Right forelimb (tissue), 1 donor: ENCODE data around the gene PDE1C.
"Not testable (repeated sequence)": the region's sequence is repeated elsewhere in the genome, so short reads cannot be mapped to it uniquely, and the experiment has no call there.

ENCODE experiments used
- DNase-seq: peaks from one replicate; pipeline ENCODE4 v3.0.0-alpha.2; 2018

PDE1C gene

DNA sequence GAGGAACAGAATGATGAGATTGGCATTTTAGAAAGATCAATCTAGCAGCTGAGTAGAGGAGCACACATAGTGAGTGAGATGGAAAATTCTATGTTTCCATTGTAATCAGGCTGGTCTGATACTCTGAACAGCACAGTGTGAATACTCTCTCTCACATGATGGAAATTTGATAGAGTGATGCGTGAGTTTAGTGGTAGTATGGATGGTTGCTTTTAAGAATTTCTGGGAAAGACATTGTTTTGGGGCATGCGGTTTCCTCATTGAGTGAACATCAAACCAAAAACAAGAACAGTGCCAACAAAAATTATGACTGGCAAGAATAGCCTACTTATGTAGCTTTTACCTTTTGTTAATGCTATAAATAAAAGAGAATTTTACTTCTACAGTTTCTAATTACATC is 183.2 kb downstream of the PDE1C start:
- no peak for DNase-seq

DNA sequence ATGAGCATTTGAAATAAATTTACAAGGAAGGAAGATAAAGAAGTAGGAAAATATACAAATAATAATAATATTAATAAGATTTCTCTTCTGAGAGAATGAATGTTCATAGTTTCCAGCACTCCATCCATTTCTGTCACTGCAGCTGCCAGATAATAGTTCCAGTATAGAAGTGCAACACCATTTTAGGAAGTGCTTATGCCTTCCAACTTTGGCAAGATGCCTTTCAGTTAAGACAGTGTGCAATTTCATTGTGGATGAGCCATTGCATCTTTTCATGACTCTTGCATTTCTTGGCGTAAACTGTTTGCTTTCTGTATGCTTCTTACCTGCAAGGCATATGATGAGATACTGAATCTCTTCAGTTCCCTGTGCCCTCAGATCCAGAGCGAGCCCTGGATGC is 185.0 kb downstream of the PDE1C start:
- DNase-seq, result no peak

DNA sequence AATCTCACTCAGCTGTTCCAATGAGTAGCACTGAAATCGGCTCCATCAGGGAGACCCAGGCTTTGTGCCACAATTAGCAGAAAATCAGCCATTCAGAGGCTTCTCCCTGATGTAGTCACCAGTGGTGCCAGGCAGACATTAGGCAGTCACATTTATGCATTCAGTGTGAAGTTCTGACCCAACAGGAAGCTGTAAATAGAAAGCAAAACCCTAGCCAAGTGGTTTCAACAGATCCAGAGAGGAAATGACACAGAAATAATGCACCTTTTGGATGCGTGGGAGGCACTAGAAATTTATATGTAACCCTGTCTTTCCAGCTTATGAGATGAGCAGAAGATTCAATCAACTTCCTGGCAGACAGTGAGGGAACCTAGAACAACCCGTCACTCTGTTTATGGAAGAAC is 186.4 kb downstream of the PDE1C start:
- DNase-seq, result no peak

DNA sequence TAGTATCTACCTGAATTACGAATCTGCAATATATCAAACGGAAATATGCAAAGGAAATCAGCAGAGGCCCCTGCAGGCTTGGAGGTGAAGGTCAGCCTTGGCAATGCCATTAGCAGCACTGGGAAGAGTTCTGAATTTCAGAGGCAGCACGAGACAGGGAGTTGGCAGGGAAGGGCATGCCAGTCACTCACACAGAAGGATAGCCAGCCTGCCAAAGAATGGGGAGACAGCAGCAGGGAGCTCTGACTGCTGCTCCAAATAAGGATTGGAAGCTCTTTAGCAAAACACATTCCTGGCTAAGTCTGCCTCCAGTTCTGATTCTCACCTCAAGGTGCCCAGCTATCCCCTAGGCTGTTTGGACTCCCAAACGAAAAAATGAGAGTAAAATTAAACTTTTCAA is 188.0 kb downstream of the PDE1C start:
- DNase-seq, result no peak

DNA sequence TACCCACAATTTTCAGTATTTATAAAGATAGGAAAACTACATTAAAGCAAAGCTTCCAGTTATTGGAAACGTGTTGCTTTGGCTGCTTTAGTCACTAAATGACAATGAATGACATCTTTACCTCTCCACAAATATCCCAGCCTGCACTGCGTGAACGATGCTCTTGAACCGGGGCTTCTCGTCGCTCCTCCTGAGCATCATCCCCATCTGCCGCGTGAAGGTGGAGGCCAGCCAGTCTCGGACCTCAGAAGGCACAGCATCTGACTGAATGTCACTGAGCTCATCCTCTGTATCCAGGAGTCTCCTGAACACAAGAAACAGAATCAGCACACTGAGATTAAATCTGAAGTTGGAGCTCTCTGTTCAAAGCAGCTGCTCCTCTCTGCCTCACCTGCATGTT is 191.3 kb downstream of the PDE1C start:
- DNase-seq, result no peak

DNA sequence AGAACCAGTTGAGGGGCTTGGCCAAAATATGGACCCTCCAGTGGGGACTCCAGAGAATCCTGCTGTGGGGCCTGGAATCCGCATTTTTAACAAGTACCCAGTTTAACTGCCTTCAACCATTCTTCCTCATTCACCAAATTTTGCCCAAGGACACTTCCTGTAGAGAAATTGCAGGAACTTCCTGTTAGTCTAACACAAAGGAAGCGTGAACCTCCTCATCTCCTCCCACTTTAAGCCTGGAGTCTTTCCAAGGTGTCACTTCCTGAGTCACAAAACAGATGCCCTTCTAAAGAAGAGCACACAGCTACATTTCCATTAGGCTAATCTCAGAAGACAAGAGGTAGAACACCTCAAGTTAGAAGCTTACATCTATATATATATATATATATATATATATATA is 194.8 kb downstream of the PDE1C start:
- DNase-seq, result no peak

DNA sequence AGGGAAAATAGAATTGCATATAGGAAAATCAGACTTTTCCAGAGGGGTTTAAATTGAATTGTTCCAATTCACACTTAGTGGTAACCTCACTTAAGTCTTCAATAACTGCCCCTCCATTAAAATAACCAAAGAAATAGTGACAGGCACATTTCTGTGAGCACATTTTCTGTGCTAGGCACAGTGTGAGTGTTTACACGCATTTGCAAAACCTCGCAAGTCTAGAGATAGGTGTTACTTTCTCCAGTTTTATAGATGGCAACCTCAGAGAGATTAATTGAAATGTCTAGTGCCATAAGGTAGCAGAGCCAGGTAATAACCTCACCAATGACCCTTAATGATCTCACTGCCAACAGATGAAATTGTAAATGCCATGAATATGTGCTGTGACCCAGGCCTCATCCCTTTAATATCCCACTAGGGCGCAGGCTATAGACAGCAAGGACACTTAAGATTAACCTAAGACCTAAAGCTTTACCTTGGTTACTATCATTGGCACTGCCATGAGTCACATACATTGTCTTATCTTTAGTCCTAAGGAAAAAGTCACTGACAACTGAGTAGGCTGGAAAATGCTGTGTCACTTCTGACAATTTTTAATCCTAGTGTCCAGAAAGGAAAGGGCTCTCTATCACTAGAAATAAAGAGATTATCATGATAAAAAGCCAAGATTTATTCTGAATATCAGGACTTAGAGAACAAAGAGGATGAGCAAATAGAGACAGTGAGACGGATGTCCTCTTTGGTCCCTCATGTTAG is 195.4 kb downstream of the PDE1C start:
- no peak for DNase-seq

DNA sequence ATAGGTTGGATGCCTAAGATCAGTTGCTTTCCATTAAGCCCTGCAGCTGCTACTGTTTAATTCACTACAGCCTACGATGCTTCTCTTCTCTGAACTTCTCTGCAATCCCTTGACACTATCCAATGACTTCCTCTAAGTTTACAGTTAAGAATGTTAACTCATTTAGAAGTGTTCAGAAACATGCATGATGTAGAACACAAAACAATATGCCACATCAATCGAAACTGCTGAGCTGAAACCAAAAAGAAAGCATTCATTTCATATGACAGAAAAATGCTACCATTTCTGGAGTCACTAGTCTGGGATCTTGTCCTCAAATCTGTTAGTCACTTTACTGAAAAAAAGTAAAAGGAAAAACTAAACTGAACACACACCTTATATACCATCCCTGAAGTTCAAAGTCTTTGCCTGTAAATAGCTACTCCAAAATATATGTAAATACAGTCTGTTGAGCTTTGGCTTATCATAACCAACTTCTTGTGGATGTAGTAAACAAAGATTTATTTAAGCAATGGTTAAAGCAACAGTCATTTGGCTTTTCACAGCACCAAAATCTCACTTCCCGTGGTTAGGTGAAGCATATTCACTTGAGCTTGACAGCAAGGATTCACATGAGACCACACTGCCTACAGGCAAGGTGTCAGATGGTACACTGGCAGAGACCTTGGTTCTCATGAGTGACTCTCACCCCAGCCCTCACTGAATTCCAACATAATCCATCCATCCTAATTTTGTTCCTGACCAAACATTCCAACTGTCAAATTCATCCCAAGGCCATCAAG is 196.2 kb downstream of the PDE1C start:
- DNase-seq, result no peak

DNA sequence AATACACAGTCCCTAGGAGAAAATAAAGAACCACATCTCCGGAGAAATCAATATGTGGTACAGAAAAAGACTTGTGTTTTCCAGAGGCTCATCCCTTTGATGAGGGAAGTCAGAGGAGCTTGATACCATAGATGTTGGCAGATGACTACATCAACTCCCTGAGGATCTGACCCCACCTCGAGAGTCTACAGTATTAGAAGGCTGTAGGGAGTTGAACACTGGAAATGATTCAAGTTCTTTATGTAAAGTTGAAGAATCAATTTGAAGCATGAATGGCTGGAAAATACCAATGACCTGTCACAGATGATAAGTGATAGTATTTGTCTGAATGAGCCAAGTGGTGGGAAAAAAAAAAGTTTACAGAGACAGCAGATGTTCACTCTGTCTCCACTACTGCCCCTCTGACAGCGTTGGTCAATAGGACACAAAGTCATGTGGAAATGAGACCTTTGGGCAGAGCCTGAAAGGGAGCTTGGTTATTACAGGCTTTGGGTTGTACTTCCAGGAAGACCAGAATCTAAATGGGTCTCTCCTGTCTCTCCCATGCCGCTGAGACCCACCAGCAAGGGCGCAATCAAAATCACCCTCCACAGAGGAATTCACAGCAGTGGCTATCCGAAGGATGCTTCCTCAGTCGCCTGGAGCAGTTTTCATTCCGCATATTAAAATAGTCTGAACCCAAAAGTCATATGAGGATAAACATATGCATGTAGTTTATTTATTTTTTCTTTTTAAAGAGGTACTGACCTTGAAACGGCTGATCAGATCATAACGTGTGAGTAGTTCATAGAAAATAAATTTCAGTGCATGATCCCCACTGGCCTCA is 197.4 kb downstream of the PDE1C start:
- DNase-seq, result no peak

DNA sequence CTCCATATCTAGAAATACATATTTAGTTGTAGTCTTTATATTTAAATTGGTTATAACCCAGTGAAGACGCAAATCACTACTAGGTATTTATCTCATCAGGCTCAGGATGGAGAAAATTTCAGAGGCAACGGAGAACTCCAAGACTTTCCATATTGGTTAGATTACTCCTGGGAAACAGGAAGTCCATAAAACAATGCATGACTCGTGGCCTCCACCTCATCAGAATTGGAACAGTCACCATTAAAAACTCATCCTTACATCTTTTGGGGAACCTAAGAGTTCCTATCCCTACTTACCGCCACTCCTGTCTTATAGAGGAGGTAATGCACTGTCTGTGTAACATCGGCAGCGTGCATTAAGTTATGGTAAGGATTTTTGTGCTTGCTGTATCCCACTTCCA is 205.6 kb downstream of the PDE1C start:
- no peak for DNase-seq

DNA sequence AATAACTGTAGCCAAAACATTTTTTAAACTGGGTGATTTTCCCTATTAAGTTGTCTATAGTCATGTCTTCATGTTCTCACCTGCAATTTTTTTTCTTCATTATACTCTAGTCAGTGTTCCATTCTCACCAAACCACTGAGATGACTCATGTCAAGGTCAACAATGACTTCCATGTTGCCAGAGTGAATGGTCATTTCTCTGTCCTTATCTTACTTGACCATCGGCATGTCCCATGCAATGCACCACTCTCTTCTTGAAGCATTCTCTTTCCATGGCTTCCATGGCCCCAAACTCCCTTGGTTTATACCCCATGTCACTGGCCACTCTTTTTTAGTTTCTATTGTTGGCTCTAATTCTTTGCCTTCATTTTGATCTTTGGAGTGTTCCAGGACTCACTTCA is 209.3 kb downstream of the PDE1C start:
- DNase-seq, result no peak

DNA sequence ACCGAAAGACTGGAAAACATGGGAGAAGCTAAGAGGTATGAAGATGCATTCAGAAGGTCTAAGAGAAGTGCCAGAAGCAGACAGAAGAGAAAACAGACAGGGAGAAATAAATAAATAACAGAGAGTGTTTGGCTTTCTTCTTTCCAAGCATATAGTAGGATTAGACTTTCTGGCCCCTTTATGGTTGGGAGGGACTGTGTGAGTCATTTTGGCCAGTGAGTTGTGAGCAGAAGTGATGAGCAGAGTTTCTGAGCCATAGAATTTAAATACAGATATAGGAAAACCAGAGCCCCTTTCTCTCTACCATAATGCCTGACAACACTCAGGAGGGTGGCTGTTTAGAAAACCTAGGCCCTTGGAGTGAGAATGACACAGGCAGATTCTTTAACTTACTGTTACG is 212.2 kb downstream of the PDE1C start:
- no peak for DNase-seq

DNA sequence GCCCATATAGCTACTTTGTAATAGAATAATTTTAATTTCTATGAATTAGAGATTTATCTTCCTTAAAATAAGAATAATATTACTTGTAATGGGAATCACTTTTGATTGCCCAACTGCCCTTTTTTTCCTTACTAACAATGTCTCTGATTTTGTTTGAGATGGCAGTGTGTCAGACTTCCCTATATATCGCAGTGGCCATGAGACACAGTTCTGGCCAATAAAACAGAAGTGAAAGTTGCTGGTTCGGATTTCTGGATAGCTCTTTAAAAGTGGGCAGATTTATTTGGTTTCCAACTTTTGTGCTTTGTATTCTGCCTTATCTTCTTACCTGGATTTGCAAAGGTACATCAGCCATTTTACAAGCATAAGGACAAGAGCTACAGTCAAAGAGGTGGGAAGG is 213.0 kb downstream of the PDE1C start:
- DNase-seq, result no peak

DNA sequence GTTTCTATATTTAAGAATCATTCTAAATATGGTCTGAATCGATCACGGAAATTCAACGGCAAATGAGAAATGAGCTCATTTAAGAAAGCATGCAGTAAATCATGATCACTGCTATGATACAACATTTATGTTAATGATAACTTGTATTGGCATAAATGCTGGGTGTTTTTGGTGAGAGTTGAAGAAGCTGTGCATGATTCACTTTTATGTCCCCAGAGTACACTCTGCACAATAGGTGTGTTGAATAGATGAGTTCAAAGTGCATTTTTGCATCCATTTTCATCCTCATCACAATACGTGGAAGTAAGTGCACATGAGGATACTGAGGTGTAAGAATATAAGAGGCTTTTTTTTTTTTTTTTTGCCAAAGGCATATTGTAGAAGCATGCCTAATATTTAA is 213.9 kb downstream of the PDE1C start:
- no peak for DNase-seq

DNA sequence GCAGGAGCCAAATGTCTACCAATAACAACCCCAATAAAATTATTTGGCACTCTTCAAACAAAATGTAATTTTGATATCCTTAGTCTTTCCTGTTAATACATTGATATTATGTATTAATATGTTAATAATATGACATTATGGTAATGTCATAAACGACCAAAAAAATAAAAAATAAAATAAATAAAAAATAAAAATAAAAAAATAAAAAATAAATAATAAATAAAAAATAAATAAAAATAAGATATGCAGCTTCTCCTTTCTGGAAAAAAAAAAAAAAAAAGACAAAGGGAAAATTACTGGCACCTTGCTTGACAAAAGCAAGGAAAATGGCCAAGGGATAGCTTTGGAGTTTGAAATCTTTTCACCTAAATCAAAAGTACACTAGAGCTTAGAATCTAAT is 214.7 kb downstream of the PDE1C start:
- no peak for DNase-seq

DNA sequence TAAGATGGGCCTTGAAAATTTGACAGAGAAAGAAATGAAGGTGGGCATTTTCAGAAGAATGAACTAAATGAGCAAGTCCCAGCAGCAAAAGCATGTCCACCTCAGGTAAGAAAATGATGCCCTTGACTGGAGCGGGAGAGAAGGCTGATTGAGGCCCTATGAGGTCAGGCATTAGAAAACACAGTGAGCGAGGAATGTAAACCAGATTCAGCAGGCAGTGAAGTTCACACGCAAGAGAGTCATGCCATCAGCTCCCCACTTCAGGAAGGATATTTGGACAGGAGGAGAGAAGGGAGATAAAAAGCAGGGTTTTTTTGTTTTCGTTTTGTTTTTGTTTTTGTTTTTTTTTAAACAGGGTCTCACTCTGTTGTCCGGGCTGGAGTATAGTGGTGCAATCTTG is 216.8 kb downstream of the PDE1C start:
- no peak for DNase-seq

DNA sequence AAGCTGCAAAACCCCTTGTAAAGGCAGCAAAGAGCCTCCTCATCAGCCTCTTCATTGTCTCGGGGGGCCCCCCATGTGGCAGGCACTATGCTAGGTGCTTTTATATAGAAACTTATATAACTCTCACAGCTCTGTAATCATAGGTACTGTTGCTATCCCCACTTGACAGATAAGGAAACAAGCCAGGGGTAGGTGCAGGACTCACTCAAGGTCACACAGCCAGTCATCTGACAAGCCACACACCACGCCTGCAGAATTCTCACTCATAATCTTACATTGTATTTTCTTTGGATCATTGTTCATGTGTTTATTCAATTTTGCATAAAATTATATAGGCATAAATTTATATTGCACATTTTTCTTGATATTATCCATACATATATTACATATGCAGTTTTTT is 217.7 kb downstream of the PDE1C start:
- no peak for DNase-seq

DNA sequence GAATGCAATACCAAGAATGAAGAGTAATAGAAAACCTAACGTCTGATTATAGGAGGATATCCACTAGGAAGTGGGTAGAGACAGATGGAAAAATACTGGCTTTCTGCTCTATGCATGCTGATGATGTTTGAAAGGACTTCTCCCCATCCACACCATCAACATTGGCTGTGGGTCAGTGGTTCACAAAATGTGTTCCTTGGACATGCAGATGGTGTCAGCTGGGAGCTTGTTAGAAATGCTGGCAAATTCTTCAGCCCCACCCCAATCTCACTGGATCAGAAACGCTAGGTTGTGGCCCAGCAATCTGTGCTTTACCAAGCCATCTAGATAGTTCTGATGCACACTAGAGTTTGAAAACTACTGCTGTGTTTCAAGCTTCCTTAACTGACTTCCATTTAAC is 219.1 kb downstream of the PDE1C start:
- DNase-seq, result no peak

DNA sequence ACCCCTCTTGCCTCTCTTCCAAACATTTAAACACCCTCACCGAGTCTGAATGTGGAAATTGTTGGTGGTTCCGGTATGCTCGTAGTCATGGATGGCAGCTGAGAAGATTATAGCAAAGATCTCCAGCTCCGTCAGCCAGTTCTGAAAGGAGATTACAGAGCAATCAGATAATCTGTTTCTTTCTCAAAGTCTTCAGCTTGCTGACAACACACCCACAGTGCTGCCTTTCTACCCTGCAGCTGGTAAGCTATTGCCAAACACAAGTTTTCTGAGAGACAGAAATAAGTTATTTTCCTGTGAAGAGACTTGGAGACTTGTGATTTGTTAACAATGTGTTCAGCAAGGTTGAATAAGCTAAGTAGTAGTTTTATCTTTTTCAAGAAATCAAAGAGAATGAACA is 219.6 kb downstream of the PDE1C start:
- no peak for DNase-seq

DNA sequence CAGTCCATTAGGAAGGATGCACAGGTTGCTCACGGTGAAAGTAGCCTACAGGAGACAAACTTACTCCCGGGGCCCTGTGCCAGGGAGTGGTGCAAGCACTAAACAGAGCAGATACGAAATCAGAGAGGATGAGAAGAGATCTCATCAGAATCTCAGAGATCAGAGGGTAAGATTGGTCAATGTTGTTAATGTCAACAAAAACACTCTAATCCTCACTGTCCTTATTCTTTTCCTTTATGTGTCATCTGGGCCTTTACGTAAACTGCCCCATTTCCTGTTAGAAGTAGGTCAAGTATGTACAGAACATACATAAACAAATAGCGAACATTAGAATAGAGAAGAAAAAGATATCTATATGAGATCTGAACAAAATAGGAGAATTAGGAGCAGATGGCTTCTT is 220.1 kb downstream of the PDE1C start:
- DNase-seq, result no peak

DNA sequence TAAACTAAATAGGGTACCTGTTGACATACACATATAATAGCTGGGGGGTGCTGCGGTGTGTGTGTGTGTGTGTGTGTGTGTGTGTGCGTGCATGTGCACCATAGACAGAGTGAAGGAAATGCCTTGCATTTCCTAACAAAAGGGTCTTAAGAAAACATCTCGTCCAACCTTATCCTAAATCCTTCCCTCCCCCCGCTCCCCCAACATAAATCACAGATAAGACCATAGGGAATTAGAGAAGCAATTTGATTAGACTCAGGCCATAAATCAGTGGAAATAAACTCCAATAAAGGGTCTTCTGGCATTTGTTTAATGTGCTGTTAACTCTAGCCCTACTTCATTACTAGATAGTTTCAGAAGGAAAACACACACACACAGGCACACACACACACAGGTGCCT is 234.7 kb downstream of the PDE1C start:
- no peak for DNase-seq

DNA sequence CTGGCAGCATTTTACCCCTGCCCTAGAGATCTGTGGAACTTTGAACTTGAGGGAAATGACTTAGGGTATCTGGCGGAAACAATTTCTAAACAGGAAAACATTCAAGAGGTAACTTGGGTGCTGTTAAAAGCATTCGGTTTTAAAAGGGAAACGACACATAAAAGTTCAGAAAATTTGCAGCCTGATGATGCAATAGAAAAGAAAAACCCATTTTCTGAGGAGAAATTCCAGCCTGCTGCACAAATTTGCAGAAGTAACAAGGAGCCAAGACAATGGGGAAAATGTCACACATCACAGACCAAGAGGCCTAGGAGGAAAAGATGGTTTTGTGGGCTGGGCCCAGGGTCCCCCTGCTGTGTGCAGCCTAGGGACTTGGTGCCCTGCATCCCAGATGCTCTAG is 236.6 kb downstream of the PDE1C start:
- not testable (repeated sequence) for DNase-seq

DNA sequence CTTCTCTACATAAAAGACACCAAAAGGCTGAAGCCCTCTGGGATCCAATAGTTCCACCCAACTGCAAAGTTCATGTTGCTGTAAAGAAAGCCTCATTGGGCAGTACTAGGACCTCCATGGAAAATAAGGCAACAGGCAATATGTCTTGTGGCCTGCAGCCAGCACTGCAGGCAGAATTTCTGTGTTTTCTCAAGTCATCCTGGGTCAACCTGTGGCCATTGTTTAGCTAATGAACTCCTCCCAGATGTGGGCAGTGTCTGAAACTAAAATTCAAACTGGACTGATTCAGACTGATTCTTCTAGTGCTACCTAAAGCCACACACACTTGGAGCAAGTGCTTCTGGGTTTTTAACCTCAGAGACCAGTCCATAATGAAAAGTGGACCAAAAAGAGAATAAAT is 241.7 kb downstream of the PDE1C start:
- DNase-seq, result no peak

DNA sequence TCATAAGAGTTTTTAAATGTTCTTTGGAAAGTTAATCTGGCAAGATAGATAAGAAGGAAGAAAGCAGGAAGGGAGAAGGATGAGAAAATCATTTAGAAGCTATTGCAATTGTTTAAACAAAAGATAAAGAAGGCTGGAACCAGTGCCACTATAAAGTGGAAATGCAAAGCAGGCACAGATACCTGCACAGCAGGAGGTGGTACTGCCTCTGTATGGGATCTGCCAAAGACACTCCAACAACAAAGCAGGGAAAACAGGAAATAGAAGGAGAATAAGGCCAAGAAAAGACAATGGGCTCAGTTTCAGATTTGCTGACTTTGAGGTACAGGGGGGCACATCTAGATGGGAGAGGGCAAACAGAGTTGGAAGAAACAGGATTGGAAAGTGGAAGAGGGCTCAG is 244.6 kb downstream of the PDE1C start:
- no peak for DNase-seq
